HepG2 (cell line): Measurements from ENCODE around the gene TNFSF12. TPM values are rescaled to one million over a fixed set of nuclear protein-coding genes. Genes with fewer than 3 reads are reported as not detected.
A peak's percentile ranks its signal among the peaks of the same experiment; 100 is the strongest.

Source experiments
- CEBPB ChIP-seq: IDR thresholded peaks from 2 replicates; pipeline ENCODE4 v1.6.1; 2011; ENCODE audit warnings: low read depth, low read length, improper control_type of control experiment, borderline replicate concordance
- CREB1 ChIP-seq, 2 experiments: fragments of 450-650 bp in 1 of 2; IDR thresholded peaks; 2 replicates each; pipeline ENCODE4 v1.6.1; 2016 to 2017; ENCODE audit warnings: control low read depth in 1 of 2, mild to moderate bottlenecking in 1 of 2, missing compliant biosample characterization in 1 of 2, missing genetic modification characterization in 1 of 2
- FOXP1 ChIP-seq, 2 experiments: fragments of 450-650 bp in 1 of 2; IDR thresholded peaks; 2 replicates each; pipeline ENCODE4 v1.6.1; 2017 to 2018; ENCODE audit warnings: antibody characterized with exemption in 1 of 2
- JUN ChIP-seq: sonication (generic); formaldehyde crosslinking; IDR thresholded peaks from 2 replicates; pipeline ENCODE4 v1.4.0; 2020; ENCODE audit warnings: mild to moderate bottlenecking, missing genetic modification reagents
- LCORL ChIP-seq, 2 experiments: fragments of 450-650 bp in 1 of 2; sonication (generic) in 1 of 2; formaldehyde crosslinking in 1 of 2; IDR thresholded peaks; 2 replicates each; pipeline versions ENCODE4 v1.5.0 to v1.6.1; 2017 to 2020; ENCODE audit warnings: antibody characterized with exemption in 1 of 2, missing genetic modification reagents in 1 of 2
- MLLT10 ChIP-seq: sonication (generic); formaldehyde crosslinking; IDR thresholded peaks from 2 replicates; pipeline ENCODE4 v1.4.0; 2020; ENCODE audit warnings: missing genetic modification reagents
- ZNF441 ChIP-seq: sonication (generic); formaldehyde crosslinking; IDR thresholded peaks from 2 replicates; pipeline ENCODE4 v1.7.0; 2021; ENCODE audit warnings: missing genetic modification reagents, borderline replicate concordance
- ZNF484 ChIP-seq: sonication (generic); formaldehyde crosslinking; IDR thresholded peaks from 2 replicates; pipeline ENCODE4 v1.5.1; 2020; ENCODE audit warnings: mild to moderate bottlenecking, low read depth, missing genetic modification reagents, borderline replicate concordance
- ZNF607 ChIP-seq: sonication (generic); formaldehyde crosslinking; IDR thresholded peaks from 2 replicates; pipeline ENCODE4 v1.5.1; 2020; ENCODE audit warnings: missing genetic modification reagents, mild to moderate bottlenecking, borderline replicate concordance
- ZNF615 ChIP-seq: sonication (generic); formaldehyde crosslinking; IDR thresholded peaks from 2 replicates; pipeline ENCODE4 v1.5.0; 2020; ENCODE audit warnings: mild to moderate bottlenecking, missing genetic modification reagents, borderline replicate concordance
- polyA plus RNA-seq, 8 experiments: library from polyadenylated mRNA; depleted of rRNA in 3 of 8; stranded (reverse) in 7 of 8; unstranded in 1 of 8; fragments of >200 nt; fragmentation: Illumina TruSeq in 4 of 8; extraction: Trizol in 4 of 8; gene quantifications; 2 replicates each; pipeline versions ENCODE4 v1.2.1 to v1.2.3, GENCODE V29; 2011 to 2016; ENCODE audit warnings: low read depth in 4 of 8, missing spikeins in 1 of 8, mixed read lengths in 1 of 8; ENCODE audit not compliant: insufficient read depth in 1 of 8
- total RNA-seq, 5 experiments: library from RNA; depleted of rRNA; stranded (reverse); fragments of >200 nt; fragmentation: Illumina TruSeq; extraction: Trizol; gene quantifications; 2 replicates each; pipeline ENCODE4 v1.2.3, GENCODE V29; 2016; ENCODE audit warnings: low read depth in 1 of 5
- TF ChIP-seq, protein P1 (sequence below): sonication (generic); formaldehyde crosslinking; IDR thresholded peaks from 2 replicates; pipeline ENCODE4 v1.5.1; 2020; ENCODE audit warnings: mild to moderate bottlenecking, missing genetic modification reagents, moderate library complexity
- TF ChIP-seq, protein P2 (sequence below): IDR thresholded peaks from 2 replicates; pipeline ENCODE4 v1.6.1; 2018; ENCODE audit warnings: missing genetic modification reagents
- TF ChIP-seq, protein P3 (sequence below): sonication (generic); formaldehyde crosslinking; IDR thresholded peaks from 2 replicates; pipeline ENCODE4 v1.4.0; 2020; ENCODE audit warnings: missing genetic modification reagents
- TF ChIP-seq, protein P4 (sequence below): sonication (generic); formaldehyde crosslinking; IDR thresholded peaks from 2 replicates; pipeline ENCODE4 v1.4.0; 2020; ENCODE audit warnings: low read depth, mild to moderate bottlenecking, missing genetic modification reagents
- TF ChIP-seq, protein P5 (sequence below): IDR thresholded peaks from 2 replicates; pipeline ENCODE4 v1.6.1; 2012; ENCODE audit warnings: inconsistent platforms

Gene TNFSF12
- total and polyA plus RNA-seq, 2 of the 13 experiments (the other 11 are each of a cell fraction or from before 2014, with no cell fraction given), result 0.93 to 7.2 TPM

DNA sequence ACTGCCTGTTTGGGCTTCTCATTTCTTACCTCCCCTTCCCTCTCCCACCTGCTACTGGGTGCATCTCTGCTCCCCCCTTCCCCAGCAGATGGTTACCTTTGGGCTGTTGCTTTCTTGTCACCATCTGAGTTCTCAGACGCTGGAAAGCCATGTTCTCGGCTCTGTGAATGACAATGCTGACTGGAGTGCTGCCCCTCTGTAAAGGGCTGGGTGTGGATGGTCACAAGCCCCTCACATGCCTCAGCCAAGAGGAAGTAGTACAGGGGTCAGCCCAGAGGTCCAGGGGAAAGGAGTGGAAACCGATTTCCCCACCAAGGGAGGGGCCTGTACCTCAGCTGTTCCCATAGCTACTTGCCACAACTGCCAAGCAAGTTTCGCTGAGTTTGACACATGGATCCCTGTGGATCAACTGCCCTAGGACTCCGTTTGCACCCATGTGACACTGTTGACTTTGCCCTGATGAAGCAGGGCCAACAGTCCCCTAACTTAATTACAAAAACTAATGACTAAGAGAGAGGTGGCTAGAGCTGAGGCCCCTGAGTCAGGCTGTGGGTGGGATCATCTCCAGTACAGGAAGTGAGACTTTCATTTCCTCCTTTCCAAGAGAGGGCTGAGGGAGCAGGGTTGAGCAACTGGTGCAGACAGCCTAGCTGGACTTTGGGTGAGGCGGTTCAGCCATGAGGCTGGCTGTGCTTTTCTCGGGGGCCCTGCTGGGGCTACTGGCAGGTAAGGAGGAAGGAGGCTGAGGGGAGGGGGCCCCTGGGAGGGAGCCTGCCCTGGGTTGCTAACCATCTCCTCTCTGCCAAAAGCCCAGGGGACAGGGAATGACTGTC, 30.4 kb downstream of the TNFSF12 start, which contains the start of gene CD68 (continued):
- TF ChIP-seq, protein P1, sequence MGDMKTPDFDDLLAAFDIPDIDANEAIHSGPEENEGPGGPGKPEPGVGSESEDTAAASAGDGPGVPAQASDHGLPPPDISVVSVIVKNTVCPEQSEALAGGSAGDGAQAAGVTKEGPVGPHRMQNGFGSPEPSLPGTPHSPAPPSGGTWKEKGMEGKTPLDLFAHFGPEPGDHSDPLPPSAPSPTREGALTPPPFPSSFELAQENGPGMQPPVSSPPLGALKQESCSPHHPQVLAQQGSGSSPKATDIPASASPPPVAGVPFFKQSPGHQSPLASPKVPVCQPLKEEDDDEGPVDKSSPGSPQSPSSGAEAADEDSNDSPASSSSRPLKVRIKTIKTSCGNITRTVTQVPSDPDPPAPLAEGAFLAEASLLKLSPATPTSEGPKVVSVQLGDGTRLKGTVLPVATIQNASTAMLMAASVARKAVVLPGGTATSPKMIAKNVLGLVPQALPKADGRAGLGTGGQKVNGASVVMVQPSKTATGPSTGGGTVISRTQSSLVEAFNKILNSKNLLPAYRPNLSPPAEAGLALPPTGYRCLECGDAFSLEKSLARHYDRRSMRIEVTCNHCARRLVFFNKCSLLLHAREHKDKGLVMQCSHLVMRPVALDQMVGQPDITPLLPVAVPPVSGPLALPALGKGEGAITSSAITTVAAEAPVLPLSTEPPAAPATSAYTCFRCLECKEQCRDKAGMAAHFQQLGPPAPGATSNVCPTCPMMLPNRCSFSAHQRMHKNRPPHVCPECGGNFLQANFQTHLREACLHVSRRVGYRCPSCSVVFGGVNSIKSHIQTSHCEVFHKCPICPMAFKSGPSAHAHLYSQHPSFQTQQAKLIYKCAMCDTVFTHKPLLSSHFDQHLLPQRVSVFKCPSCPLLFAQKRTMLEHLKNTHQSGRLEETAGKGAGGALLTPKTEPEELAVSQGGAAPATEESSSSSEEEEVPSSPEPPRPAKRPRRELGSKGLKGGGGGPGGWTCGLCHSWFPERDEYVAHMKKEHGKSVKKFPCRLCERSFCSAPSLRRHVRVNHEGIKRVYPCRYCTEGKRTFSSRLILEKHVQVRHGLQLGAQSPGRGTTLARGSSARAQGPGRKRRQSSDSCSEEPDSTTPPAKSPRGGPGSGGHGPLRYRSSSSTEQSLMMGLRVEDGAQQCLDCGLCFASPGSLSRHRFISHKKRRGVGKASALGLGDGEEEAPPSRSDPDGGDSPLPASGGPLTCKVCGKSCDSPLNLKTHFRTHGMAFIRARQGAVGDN (CRISPR knock-in tag), result peak; percentile 86
- TF ChIP-seq, protein P2, sequence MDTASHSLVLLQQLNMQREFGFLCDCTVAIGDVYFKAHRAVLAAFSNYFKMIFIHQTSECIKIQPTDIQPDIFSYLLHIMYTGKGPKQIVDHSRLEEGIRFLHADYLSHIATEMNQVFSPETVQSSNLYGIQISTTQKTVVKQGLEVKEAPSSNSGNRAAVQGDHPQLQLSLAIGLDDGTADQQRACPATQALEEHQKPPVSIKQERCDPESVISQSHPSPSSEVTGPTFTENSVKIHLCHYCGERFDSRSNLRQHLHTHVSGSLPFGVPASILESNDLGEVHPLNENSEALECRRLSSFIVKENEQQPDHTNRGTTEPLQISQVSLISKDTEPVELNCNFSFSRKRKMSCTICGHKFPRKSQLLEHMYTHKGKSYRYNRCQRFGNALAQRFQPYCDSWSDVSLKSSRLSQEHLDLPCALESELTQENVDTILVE, result peak; percentile 87; the same call in 1 of the 2 replicates
- TF ChIP-seq FOXP1 (IDR thresholded peaks at IDR 0.05) (0 out of 2 replicates have a peak, but pooled peaks have one; percentile 47), FOXP1 (CRISPR knock-in tag; IDR thresholded peaks at IDR 0.05) (peak; percentile 29), ZNF607 (CRISPR knock-in tag) (no peak), CEBPB (peak; percentile 95), ZNF441 (0 out of 2 replicates have a peak, but pooled peaks have one; percentile 41), CREB1 (IDR thresholded peaks at IDR 0.05) (no peak), CREB1 (CRISPR knock-in tag; IDR thresholded peaks at IDR 0.05) (peak; percentile 54; the same call in 1 of the 2 replicates), ZNF615 (CRISPR knock-in tag) (no peak), JUN (CRISPR knock-in tag) (no peak), ZNF484 (CRISPR knock-in tag) (no peak), LCORL (IDR thresholded peaks at IDR 0.05) (no peak), LCORL (CRISPR knock-in tag; IDR thresholded peaks at IDR 0.05) (no peak; the same call in 1 of the 2 replicates), MLLT10 (CRISPR knock-in tag) (no peak)
- TF ChIP-seq, protein P3, sequence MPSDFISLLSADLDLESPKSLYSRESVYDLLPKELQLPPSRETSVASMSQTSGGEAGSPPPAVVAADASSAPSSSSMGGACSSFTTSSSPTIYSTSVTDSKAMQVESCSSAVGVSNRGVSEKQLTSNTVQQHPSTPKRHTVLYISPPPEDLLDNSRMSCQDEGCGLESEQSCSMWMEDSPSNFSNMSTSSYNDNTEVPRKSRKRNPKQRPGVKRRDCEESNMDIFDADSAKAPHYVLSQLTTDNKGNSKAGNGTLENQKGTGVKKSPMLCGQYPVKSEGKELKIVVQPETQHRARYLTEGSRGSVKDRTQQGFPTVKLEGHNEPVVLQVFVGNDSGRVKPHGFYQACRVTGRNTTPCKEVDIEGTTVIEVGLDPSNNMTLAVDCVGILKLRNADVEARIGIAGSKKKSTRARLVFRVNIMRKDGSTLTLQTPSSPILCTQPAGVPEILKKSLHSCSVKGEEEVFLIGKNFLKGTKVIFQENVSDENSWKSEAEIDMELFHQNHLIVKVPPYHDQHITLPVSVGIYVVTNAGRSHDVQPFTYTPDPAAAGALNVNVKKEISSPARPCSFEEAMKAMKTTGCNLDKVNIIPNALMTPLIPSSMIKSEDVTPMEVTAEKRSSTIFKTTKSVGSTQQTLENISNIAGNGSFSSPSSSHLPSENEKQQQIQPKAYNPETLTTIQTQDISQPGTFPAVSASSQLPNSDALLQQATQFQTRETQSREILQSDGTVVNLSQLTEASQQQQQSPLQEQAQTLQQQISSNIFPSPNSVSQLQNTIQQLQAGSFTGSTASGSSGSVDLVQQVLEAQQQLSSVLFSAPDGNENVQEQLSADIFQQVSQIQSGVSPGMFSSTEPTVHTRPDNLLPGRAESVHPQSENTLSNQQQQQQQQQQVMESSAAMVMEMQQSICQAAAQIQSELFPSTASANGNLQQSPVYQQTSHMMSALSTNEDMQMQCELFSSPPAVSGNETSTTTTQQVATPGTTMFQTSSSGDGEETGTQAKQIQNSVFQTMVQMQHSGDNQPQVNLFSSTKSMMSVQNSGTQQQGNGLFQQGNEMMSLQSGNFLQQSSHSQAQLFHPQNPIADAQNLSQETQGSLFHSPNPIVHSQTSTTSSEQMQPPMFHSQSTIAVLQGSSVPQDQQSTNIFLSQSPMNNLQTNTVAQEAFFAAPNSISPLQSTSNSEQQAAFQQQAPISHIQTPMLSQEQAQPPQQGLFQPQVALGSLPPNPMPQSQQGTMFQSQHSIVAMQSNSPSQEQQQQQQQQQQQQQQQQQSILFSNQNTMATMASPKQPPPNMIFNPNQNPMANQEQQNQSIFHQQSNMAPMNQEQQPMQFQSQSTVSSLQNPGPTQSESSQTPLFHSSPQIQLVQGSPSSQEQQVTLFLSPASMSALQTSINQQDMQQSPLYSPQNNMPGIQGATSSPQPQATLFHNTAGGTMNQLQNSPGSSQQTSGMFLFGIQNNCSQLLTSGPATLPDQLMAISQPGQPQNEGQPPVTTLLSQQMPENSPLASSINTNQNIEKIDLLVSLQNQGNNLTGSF (CRISPR knock-in tag), result 0 out of 2 replicates have a peak, but pooled peaks have one; percentile 42
- TF ChIP-seq, protein P4, sequence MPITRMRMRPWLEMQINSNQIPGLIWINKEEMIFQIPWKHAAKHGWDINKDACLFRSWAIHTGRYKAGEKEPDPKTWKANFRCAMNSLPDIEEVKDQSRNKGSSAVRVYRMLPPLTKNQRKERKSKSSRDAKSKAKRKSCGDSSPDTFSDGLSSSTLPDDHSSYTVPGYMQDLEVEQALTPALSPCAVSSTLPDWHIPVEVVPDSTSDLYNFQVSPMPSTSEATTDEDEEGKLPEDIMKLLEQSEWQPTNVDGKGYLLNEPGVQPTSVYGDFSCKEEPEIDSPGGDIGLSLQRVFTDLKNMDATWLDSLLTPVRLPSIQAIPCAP (CRISPR knock-in tag), result no peak
- TF ChIP-seq, protein P5, sequence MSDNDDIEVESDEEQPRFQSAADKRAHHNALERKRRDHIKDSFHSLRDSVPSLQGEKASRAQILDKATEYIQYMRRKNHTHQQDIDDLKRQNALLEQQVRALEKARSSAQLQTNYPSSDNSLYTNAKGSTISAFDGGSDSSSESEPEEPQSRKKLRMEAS, result peak; percentile 86
